Activated CD8-positive, alpha-beta memory T cell treated with anti-CD3 and anti-CD28 coated beads for 24 hours (primary cell): ENCODE results near the gene BBC3.

ENCODE experiments used
- DNase-seq: peaks from one replicate; pipeline ENCODE4 v3.0.0-alpha.2; 2020

The BBC3 gene

DNA sequence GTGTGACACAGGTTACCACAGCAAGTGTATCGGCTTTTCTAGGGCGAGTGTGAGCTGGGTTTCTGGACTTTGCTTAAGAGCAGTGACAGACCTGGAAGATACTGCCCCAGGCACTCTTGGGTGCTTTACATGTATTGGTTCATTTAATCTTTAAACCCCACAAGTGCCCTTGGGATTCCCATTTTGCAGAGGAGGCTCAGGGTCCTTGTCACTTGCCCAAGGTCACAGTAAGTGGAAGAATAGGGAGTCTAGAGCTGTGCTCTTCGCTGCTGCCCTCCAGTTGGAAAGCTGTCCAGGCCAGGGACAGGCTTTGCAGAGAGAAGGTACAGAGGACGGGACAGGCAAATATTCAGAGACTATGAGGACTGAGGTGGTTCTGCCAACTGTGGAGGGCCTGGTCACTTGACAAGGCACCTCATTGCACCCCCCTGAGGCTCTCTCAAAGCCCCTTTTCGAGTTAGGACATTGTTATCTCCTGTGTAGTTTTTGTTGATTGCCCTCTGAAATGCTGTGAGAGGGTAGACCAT lies 42.4 kb downstream of the BBC3 start:
- no peak for DNase-seq

DNA sequence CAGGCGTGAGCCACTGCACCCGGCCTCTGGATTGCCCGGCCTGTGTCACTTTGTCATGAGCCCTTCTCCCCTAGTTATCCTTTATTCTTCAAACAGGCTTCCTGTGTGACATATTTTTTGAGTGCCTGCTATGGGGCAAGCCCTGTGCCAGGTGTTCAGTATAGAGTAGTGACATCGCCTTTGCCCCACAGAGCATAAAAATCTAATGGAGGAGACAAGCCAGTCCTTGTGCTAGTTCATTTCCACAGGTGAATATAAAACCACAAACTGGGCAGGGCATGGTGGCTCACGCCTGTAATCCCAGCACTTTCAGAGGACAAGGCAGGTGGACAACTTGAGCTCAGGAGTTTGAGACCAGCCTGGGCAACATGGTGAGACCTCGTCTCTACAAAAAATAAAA lies 43.2 kb downstream of the BBC3 start:
- DNase-seq = no peak

DNA sequence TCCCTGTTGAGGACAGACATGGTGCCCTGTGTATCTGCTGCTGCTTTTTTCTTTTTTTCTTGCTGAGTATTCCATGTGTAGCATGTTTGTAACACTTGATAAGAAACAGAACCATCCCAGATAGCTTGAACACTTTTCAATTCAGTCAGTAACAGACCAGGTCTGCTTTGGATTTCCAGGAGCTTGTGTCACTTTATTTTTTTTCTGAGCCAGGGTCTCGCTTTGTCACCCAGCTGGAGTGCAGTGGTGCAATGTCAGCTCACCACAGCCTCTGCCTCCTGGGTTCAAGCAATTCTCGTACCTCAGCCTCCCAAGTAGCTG lies 43.7 kb downstream of the BBC3 start:
- no peak for DNase-seq

DNA sequence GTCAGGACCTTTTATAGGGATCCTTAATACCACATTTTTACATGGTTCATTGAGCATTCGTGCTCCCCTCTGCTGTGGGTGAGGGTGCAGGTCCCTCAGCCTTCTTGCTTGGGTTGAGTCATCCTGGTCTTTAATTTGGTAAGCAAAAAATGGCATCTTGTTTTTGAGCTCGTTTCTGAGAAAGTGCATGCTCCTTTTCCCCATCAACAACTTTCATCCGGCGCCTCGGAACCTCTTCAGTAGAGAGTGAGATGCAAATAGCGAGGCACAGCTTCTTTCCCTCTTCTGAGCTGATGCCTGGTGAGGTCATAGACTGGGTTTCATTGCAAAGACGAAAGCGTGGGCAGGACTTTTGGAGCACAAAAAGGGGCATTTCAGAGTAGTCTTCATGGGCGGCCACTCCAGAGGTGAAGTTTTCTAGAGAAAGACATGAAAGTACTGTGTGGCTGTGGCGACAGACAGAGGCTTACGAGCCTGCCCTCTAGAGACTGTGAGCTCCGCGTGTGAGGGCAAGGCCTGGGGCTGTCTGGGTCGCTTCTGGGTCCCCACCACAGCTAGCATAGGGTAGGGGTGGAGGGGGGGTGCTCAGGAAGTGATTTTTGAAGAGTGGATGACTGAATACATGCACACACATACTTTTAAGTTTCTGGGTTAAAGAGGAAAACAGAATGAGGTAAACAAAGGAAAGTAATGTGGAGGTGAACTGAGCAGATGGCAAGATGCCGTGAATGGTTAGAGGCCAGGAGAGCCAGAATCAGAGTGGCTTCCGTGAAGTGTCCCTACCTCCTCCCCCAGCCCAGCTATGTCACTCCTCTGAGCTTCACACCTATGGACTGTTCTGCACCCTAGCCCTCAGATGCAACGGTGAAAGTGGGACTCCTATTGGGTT lies 44.3 kb downstream of the BBC3 start:
- peak; percentile 88 for DNase-seq

DNA sequence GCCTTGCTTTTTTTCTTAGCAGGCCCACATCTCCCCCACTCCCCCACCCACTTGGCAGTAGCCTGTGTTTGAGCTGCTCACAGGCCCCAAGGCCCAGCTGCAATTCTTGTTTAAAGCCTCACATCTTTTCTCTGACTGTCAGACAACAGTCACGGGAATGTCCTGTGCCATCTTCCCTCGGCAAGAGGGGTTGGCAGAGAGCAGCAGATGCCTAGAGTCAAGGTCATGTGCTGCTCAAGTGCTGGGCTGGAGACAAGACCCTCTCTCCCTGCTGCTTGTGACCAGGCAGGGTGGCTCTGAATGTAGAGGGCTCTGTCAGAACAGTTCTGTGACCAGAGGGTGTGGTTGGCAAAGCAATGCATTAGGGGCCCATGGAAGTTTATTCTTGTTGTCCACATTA lies 47.4 kb downstream of the BBC3 start:
- DNase-seq = no peak

DNA sequence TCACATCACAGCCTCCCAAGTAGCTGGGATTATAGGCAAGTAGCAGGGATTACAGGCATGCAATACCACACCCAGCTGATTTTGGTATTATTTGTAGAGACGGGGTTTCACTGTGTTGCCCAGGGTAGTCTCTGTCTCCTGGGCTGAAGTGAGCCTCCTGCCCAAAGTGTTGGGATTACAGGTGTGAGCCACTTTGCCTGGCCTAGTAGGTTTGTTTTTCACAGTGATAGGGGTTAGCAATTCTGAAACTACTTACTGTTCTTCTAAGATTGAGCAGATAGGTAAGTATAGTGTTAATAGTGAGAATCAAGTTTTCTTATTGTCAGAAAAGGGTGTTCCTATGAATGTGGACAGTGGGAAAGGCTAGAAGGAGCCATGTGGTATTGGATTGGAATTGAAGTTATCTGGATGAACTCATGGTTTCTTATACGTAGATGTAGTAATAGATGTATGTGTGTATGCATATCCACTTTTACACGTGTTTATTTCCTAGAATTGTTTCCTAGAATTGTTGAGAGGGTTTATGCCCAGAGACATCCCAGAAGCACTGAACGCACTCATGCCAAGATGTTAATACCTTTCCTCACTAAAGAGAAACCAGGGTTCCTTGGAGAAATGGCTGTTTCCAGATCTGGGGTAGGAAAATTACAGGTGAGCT lies 51.2 kb downstream of the BBC3 start:
- no peak for DNase-seq

DNA sequence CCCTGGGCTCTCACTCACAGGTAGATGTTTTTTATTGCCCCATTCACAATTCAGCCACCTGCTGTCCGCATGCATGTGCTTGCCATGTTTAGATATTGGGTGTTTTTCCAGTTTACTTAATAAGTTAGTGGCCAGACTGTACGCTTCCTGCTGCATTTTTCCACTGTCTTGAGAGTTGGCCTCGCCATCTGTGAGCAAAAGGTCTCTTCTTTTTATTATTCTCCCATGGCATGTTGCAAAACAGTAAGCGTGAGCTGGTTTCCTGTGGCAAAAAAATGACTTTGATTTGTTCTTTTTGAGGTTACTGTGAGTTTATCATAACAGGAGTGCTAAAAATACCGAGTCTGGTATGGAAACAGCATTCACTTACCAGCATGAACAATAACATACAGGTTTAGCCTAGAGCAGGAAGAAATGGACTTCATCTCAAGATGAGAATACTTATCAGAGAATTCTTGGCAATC lies 54.3 kb downstream of the BBC3 start:
- peak; percentile 73 for DNase-seq

DNA sequence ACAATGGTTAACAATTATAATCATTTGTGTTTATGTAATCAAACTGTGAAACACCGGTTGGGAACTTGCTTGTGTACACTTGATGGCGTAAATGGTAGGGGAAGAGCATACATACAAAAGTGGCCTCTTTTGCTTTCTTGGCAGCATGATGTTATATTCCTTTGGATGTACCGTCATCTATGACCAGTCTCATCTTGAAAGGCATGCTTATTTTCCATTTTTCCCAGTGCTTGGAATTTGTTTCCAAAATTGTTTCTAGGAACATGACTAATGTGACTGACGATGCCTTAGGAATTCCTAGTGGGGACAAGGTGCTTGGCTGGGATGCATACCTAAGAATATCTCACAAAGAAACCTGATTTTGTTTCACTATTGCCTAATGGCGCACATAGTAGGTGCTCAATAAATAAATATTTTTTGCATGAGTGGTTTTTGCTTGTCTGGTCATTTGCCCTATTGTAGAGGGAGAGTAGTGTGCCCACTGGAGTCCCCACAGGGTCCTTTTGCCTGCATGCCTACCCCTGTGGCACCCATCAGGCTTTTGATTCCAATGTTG lies 54.9 kb downstream of the BBC3 start:
- DNase-seq = no peak

DNA sequence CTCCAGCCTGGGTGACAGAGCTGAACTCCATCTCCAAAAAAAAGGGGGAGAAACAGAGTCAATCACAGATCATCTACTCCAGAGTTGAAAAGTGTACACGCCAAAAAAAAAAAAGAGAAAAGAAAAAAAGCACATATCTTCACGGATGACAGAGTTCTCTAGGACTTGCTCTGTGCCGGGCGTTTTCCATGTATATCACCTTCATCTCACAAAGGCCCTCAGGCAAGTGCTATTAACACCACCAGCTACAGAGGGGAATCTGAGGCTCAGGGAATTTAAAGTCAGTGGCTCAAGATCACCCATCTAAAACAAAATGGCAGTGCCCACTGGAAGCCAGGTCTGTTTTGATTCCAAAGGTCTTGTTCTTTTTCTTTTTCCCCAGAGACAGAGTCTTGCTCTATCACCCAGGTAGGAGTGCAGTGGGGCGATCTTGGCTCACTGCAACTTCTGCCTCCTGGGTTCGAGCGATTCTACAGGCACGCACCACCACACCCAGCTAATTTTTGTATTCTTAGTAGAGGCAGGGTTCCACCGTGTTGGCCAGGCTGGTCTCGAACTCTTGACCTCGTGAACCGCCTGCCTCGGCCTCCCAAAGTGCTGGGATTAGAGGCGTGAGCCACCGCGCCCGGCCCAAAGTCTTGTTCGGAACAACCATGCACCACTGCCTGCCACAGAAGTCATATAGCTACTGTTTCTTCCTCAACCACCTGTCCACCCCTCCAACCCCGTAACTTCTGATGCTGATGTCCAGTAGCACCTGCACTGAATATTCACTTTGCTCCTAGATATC lies 58.1 kb downstream of the BBC3 start:
- DNase-seq = no peak
